Activated CD4-positive, alpha-beta T cell treated with anti-CD3 and anti-CD28 coated beads for 24 hours (primary cell): Measurements from ENCODE around the gene CD38.

ENCODE experiments used
- DNase-seq, 2 donors: peaks; one replicate each; pipeline ENCODE4 v3.0.0-alpha.2; 2020; ENCODE audit warnings: low read depth in 2 of 2

CD38 gene

DNA sequence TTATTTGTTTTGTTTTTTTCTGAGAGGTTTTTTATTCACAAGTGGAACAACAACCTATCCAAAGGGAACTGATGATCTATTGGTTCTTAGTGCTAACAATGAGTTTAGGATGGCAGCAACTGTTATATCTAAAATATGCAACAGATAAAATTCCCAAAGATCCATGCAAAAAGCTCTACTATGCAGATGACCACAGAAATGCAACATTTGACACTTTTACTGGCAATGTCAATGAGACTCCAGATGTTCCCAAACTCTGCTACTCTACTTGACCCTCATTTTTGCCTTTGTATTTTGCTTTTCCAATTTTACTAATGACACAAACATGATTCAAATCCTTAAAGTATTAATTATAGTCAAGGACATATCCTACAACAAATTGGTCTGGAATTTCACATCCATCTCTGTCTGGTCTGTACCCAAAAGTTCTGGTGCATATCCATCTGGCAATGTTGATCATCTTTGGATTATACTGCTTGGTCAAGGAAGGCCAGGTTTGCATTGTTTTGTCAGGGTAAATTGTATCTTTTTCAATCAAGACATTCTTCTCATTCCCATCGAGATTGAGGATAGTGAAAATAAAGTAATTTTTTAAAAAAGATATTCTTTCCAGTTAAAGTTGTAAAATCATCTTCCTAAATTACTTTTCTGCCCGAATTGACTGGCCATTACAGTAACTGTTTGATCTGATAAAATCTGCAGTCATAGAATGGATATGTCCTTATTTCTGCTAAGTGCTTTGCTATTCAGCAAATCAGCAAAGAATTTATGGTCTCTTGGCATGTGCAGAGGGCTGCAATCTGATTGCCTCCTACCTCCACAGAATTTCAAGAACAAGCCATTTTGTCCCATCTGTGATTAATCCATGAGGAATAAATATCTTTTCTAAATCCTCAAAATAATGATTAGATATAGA lies 86.8 kb downstream of the CD38 start:
- no peak for DNase-seq

DNA sequence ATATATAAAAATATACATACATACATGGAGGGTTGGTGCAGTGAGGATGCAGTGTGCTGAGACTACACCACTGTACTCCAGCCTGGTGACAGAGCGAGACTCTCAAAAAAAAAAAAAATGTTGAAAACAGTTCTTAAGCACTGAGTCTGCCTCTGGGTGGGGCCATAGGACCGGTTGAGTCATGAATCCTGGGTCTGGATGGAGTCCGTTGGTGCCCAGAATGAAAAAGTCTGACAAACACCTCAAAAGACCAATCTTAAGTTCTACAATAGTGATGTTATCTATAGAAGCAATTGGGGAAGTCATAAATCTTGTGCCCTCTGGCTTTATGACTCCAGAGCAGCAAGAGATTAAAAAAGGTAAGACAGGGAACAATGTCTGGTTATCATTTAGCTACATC lies 90.0 kb downstream of the CD38 start:
- no peak for DNase-seq

DNA sequence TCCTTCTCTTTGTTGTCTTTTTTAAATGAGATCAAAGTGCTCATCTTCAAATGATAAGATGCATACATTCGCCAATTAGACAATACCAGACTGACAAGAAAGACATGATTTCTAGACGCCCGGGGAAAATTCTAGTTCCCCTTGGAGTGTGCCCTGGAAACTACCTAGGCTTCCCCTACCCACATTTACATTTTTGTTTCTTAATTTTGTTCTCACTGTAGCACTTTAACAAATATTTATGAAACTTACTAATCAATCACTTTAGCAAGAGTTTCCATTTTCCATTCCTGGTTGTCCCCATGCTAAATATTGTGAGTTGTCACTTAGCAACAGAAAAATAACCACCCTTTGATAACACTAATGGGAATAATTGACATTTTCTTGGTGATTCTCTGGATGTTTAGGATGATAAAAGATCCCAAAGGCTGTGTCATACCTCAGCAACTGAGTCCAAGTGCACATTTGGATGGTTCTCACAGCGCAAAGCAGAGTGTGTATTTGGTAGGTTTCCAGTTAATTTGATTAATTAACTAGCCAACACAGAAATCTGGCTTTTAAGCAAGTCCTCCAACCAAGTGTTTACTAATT lies 90.8 kb downstream of the CD38 start:
- no peak for DNase-seq

DNA sequence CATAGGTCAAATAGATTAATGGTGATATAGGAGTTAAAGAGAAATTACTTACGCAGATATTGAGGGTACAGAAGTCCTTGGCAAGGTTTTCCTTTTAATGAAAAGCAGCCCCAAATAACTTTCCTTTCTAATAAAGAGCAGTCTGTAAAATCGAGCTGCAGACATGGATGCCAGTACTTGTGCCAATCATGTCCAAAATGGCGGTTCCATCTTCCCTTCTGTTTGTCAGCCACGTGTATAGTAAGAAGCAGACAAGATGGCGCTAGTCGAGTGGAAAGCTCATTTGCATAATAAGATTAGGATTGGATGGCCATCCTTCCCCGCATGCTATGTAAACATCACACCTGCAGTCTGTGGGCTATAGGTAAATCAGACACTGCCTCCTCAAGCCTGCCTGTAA lies 92.0 kb downstream of the CD38 start:
- no peak for DNase-seq

DNA sequence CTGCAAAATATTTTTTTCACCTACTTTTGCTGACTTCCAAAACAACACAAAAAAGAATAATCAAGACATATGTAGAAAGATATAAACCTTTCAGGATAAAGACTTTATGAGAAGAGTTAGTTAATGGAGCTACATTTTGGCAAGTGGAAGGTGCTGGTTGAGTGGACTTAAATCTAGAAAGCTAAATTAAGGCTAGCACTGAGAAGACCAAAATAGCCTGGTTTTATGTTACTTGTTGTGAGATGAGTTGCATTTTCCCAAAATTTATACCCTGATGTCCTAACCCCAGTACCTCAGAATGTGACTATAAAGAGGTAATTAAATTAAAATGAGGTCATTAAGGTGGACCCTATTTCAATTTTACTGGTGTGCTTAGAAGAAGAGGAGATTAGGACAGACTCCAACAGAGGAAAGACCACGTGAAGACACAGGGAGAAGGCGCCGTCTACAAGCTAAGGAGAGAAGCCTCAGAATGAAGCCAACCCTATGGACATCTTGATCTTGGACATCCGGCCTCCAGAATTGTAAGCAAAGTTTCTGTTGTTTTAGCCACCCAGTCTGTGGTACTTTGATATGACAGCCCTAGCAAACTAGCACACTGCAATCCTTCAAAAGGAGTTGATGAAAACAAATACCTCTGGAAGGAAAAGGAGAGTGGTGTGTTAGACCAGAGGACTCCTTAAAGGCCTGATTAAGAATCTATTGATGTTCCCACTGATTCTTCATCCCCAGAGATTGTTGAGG lies 93.0 kb downstream of the CD38 start:
- no peak for DNase-seq

DNA sequence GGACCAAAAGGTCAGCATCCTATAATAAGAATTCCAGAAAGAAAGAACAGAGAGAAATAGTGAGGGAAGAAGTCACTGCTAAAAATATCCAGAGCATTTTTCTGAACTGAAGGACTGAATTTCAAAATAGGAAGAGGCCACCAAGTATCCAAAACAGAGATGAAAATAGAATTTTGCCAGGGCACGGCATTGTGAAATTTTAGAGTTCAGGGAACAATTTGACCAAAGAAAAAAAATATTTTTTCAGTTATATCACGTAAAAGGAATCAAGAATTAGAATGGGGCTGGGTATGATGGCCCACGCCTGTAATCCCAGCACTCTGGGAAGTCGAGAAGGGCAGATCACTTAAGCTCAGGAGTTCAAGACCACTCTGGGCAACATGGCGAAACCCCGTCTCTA lies 95.0 kb downstream of the CD38 start:
- no peak for DNase-seq

DNA sequence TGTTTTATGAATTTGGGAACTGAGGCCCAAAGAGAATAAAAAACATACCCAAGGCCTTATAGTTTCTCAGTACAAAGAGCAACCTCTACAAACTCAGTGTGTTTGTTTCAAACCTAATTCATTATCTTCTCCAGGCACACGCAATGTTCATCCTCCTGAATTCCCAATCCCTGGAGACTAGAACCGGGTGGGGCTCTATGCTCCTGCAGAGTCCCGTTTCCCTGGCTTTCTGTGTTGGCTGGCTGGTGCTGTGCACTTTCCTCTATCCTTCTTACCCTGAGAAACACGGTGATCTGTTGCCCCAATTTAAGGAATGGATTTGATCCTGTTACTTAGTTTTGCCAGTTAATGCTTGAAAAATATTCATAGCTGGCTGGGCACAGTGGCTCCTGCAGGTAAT lies 96.5 kb downstream of the CD38 start:
- DNase-seq: no peak

DNA sequence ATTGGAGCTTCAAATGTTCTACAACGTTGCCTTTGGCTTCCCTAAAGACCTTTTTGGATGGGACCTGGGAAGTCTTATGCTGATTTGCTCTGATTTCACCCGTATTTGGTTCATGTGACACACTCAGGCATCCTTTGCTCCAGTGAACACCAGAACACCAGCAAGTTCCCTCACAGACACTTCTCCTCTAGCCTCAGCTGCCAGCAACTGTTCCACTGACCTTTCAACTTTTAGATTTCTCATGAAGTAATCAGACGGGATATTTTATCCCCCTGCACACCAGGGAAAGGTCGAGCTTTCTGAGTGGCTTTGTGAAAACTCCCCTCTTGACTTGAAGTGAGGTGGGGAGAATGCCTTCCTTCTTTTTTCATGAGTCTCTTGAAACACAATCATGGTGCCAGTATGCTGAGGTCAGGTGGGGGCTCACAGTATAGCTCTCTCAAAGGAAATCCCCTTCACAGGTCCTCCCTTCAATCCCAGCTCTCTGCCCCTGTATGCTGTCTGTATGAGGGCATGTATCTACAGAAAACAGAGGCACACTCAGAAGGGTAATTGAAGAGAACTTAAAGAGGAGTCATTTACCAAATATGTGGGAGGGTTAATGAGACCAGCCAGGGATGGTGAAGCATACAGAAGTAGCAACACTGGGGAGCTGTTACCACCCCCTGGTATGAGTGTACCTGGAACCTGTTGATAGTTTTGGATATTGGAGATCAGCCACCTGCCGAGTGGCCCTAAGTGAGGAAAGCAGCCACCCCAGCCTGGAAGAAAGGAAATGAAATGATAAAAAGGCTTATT lies 97.7 kb downstream of the CD38 start:
- no peak for DNase-seq

DNA sequence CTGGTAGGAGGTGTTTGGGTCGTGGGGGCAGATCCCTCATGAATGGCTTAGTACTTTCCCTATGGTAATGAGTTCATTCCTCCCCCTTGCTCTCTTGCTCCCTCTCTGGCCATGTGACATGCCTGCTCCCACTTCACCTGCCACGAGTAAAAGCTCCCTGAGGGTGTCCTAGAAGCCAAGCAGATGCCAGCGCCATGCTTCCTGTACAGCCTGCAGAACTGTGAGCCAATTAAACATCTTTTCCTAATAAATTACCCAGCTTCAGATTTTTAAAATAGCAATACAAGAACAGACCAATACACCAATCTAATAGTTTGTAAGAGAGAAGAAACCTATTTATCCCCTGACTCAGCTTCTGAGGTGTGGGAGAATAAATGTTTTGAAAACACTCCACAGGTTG lies 99.9 kb downstream of the CD38 start:
- DNase-seq: no peak

DNA sequence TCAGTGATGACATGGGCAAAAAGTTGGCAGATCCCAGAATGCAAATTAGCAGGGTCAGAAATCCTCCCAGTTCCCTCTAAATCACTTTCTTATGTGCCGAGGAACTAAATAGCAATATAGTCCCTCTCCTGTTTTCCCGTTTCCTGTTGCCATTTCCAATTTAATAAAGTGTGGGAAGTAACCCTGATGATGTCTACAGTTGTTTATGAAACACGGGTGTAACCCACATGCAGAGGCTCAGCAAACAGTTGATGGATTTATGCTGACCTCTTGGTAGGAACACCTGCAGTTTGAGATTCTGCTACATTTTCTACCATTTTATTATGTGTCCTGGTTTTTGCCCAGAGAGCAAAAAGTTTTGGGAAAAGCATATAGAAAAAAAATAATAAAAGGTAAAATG lies 103.7 kb downstream of the CD38 start:
- DNase-seq: no peak

DNA sequence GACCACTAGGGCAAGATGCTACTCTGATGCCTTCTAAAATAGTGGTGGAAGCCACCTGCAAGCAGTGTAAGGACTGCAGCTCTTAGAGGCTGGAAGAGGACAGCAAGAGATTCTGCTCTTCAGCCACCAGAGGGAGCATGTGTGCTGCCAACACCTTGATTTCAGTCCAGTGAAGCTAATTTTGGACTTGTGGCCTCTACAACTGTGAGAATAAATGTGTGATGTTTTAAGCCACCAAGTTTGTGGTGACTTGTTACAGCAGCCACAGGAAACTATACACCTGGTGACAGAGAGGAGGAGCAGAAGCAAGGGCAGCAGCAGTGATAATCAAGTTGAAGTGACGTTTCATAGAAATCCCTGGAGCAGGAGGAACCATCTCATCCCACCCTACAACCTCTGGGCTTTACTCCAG lies 104.6 kb downstream of the CD38 start:
- peak; percentile 15 for DNase-seq

DNA sequence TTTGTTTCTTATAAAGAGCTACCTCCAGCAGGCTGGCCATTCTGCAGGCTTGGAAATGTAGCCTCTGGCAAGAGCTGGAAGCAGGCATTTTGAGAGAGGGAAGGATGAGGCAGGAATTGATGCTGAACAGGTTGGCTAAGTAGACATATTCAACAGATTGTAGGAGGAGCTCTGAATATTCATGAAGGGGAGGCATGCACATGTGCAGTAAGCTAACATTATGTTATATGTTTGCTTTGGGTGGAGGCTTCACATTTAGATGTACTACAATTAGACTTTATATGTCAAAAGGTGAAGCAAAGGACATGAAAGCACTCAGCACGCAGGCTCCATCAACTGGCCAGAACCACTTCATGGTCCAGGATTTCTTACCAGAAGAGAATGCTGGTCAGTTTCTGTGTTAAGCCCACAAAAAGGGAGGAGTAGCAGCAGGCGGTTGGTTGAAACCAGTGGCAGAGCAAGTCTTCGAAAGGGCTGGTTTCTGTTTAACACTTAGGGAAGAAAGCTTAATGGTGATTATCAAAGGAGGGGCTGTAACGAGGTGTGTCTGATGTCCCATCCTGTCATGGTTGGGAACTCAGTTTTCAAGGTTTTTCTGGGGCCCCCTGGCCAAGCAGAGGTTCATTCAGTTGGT lies 105.6 kb downstream of the CD38 start:
- no peak for DNase-seq

DNA sequence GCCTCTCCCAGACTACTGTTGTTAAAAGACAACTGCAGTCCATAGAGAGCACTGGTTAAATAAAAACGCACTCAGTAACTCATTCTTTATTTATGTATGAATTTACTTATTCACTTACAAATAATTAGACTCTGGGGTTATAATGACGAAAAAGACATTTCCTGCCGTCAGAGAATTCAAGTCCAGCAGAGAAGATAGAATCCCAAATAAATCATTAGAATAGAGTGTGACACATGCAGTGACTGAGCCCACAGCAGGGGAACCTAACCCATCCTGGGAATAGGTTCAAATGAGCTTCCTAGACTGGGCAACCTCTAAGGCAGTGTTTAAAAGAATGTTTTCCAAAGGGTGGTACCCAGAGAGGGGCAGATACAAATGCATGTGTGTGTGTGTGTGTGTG lies 106.5 kb downstream of the CD38 start:
- no peak for DNase-seq

DNA sequence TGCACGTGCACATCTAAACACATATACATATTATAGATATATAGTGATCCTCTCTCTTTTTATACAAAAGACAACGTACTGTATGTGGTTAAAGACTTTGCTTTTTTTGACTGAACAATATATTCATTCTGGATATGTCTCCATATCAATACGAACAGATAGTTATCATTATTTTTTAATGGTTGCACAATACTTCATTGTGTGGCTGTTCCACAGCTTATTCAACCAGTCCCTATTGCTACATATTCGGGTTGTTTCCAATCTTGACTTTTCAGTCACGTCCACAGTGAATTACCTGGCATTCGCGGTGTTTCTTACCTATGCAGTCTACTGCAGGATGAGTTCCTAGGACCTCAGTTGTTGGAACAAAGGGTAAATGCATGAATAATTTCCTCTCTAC lies 107.3 kb downstream of the CD38 start:
- no peak for DNase-seq

DNA sequence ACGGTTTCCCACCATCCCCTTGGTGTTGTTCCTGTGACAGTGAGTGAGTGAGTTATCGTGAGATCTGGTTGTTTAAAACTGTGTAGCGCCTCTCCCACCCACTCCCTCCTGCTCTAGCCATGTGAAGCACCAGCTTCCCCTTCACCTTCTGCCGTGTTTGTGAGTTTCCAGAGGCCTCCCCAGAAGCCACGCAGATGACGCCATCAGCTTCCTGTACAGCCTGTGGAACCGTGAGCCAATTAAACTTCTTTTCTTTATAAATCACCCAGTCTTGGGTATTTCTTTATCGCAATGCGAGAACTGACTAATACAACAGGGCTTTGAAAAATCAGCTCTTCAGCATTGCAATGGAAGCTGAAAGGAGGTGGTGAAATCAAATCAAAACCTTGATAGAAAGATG lies 110.4 kb downstream of the CD38 start:
- no peak for DNase-seq

DNA sequence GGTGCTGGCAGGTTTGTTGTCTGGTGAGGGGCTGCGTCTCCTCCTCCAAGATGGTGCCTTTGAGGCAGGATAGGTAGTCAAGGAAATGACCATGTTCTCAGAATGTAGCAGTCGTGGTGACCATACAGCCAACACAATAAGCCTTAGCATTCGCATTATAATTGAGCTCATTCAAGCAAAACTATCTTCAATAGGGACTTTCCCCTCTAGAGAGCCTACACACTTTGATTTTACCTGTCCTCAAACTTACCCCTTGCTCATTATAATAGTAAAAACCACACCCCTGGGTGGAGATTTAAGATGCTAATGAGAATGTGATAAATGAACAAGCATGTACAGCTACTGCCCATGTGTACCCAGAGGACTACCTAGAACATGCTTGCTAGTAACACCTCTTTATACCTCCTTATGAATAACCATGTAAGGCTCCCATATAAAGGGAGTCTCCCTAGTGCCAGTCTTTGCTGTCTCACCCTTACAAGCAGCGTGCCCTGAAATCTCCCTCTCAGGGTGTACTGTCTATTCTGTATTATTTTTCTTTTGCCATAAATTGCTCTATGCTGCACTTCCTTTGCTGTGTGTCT lies 112.2 kb downstream of the CD38 start:
- no peak for DNase-seq

DNA sequence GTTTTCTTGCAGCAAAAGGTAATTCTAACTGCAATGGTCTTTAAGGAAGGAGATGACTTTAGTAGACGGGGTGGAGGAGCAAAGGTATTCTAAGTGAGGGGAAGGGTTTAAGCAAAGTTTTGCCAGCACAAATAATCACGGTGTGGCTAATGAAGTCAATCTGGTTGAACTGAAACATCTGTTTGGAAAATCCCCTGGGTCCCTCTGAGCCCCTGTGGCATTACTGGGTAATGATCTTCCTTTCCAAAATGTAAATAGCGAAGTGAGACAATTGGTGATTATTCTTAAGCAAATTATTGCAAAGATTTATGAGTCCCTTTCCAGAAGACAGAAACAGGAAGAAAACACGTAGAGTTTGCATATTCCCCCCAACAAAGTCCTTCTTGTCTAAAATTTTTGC lies 113.2 kb downstream of the CD38 start:
- DNase-seq: no peak

DNA sequence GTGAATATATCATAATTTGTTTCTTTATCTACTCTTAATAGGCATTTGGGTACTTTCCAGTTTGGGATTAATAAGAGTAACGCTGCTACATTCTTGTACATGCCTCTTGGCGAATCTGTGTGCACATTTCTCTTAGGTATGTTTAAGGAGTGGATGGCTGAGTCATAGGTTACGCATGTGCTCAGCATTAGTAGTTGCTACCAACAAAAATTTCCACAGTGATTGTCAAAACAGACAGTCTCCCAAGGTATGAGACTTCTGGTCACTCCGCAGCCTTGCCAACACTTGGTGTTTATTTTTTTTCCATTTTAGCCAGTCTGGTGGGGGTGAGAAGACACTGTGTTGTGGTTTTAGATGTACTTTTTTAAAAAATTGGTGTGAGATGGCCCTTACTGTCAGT lies 115.8 kb downstream of the CD38 start:
- no peak for DNase-seq

DNA sequence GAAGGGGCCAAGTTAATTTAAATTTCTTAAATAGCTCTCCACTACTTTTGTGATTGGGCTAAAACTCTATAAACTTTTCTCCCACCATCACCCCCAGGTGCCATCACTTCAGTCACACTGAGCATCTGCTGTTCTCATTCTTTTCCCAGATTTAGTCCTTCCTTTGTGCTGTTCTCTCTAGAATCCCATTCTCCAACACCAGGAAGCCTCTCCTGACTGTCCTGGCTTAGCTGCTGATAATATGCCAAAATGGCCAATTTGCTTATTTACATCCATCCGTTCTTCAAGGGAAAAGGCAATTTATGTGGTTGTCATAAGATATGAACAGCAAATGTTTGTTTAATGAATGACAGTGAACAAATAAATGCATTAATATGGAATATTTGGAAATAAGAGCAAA lies 116.3 kb downstream of the CD38 start:
- no peak for DNase-seq

DNA sequence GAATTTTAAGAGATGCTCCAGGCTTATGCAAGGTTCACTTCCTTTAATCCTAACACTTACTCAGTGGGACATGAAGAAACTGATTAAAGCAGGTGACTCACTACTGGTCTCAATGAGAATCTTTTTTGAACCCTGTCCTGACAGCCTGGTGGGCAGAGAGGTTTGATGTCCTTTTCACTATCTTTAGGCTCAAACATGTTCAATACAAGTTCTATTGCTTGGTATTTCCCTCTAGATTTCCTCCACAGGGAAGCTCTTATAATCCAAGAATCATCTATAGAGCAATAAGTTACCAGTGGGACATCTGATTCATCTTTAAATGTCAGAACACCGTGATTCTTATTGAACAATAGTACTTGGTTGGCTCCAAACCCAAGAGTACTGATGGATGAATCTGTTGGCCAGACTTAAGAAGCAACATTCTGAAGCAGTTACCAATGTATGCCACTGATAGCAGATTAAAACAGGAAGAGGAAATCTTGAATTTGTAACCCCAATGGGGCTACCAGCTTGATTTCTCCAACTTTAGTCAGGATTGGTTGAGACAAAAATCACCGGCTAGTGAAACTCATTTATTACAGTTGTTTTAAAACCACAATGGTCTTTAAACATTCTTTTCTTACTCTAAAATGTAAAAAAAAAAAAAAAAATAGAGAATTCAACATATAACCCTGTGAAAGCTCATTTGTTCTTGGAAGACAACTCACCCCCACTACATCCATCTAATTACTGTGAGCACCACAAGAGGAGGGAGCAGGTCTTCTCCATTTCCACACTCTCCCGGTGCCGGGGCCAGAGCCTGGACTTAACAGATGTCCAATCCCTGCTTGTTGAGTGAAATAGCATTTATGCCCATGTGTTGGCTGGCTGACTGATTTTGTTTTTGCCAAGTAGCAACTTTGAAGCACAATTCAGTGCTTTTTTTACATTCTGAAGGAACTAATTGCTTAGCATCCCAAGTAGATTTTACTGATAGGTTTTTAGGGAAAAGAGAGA lies 117.1 kb downstream of the CD38 start:
- DNase-seq: no peak
